ENCODE results near the gene DIAPH2. TPM values are rescaled to one million over a fixed set of nuclear protein-coding genes. Genes with fewer than 3 reads are reported as not detected.

The DIAPH2 gene
- total and polyA plus RNA-seq, 4 donors: 3.0 to 19.7 (median 11.3) TPM

DNA sequence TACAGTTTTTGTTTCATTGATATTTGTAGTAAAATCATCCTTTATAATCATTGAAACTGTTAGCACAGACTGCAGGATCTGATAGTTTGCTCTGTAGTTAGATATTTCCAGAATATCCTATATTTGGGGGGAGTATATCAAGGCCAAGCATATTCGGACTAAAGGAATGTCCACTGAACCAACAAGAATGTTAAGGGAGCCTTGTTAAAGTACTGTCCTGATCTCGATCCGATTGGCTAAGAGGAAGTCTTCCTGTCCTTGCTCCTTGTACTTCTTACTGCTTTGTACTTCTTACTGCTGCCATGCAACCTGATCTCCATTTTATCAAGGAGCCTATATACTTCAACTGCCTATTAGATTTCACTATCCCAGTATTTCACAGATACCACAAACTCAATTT lies 648.3 kb downstream of the DIAPH2 start:
- Histone ChIP-seq H3K27me3 (ENCODE audit: control insufficient read depth, insufficient read depth, low read length) (no peaks in the 10 kb centered on the region), H3K4me3 (ENCODE audit: low read depth, low read length) (no peak overlapping the region), H3K27ac (ENCODE audit: low read depth, low read length) (no peak overlapping the region), H3K36me3 (ENCODE audit: control insufficient read depth, insufficient read depth, low read length) (no peaks in the 10 kb centered on the region), H3K4me1 (ENCODE audit: control insufficient read depth, insufficient read depth, low read length) (no peaks in the 10 kb centered on the region), H3K9me3 (ENCODE audit: control insufficient read depth, insufficient read depth, low read length) (no peaks in the 10 kb centered on the region)
- WGBS (ENCODE audit: insufficient coverage): 100% methylated on average over 3 of the region's 3 CpGs
- no peak for DNase-seq (ENCODE audit: low read depth in 4 of 6, low spot score in 6 of 6)

GRCh38 chrX:97334850-97335249 lies 650.2 kb downstream of the DIAPH2 start:
- DNase-seq (ENCODE audit: low read depth in 4 of 6, low spot score in 6 of 6): no peak
- no peaks in the 10 kb centered on the region for H3K4me1 ChIP-seq (ENCODE audit: control insufficient read depth, insufficient read depth, low read length)
- no peaks in the 10 kb centered on the region for H3K9me3 ChIP-seq (ENCODE audit: control insufficient read depth, insufficient read depth, low read length)
- no CpG with 5 or more reads among the region's 9 CpGs for WGBS (ENCODE audit: insufficient coverage)
- H3K4me3 ChIP-seq (ENCODE audit: low read depth, low read length): no peak overlapping the region
- H3K27me3 ChIP-seq (ENCODE audit: control insufficient read depth, insufficient read depth, low read length): peaks cover 2% of the 10 kb centered on the region
- no peaks in the 10 kb centered on the region for H3K36me3 ChIP-seq (ENCODE audit: control insufficient read depth, insufficient read depth, low read length)
- no peak overlapping the region for H3K27ac ChIP-seq (ENCODE audit: low read depth, low read length)

DNA sequence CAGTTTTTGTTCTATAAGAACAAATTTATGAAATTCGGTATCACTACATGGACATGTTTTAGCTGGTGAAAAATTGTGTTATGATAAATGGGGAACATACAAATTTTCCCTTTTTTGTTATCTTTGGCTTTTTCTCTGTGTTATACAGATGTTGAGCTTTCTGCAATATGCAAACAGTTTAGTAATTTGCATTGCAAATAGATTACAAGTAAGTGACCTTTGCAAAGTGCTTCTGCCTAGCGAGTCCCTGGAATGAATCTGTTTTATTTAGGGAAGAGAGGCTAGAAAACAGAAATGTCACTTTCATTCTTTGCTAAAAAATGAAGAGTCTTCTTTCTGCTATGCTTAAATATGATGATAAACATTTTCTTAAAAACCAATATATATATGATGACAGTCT lies 660.1 kb downstream of the DIAPH2 start:
- no peak overlapping the region for H3K4me3 ChIP-seq (ENCODE audit: low read depth, low read length)
- H3K27me3 ChIP-seq (ENCODE audit: control insufficient read depth, insufficient read depth, low read length): peaks cover 8% of the 10 kb centered on the region
- H3K9me3 ChIP-seq (ENCODE audit: control insufficient read depth, insufficient read depth, low read length): no peaks in the 10 kb centered on the region
- no peaks in the 10 kb centered on the region for H3K4me1 ChIP-seq (ENCODE audit: control insufficient read depth, insufficient read depth, low read length)
- no peak for DNase-seq (ENCODE audit: low read depth in 4 of 6, low spot score in 6 of 6)
- no peaks in the 10 kb centered on the region for H3K36me3 ChIP-seq (ENCODE audit: control insufficient read depth, insufficient read depth, low read length)
- WGBS (ENCODE audit: insufficient coverage): no CpG with 5 or more reads among the region's 2 CpGs
- H3K27ac ChIP-seq (ENCODE audit: low read depth, low read length): no peak overlapping the region

- peak in 2 of 6 donors; percentile 4 to 7 for DNase-seq (ENCODE audit: low read depth in 4 of 6, low spot score in 6 of 6)
- Histone ChIP-seq H3K36me3 (ENCODE audit: control insufficient read depth, insufficient read depth, low read length) (no peaks in the 10 kb centered on the region), H3K9me3 (ENCODE audit: control insufficient read depth, insufficient read depth, low read length) (no peaks in the 10 kb centered on the region), H3K27me3 (ENCODE audit: control insufficient read depth, insufficient read depth, low read length) (peaks cover 7% of the 10 kb centered on the region), H3K4me3 (ENCODE audit: low read depth, low read length) (no peak overlapping the region), H3K4me1 (ENCODE audit: control insufficient read depth, insufficient read depth, low read length) (no peaks in the 10 kb centered on the region), H3K27ac (ENCODE audit: low read depth, low read length) (no peak overlapping the region)
- no CpG with 5 or more reads among the region's 2 CpGs for WGBS (ENCODE audit: insufficient coverage)
Observed at GRCh38 chrX:97358941-97359340, 674.3 kb downstream of the DIAPH2 start.

DNA sequence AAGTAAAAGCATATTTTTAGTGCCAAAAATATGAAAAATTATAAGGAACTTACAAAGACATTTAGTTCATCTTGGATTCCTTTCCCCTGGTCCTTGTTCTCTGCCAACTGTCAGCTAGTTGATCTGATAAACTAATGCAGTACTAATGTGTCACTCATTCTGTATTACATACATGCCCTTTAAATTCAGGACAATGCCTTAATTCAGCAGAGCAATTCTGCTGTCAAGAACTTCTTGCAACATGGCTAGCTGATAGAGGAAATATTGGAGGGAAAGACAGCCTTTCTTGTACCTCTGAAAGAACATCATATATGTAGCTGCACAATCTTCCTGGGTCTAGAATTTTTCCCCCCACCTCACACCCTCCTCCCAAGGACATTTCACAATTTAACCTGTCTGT lies 679.2 kb downstream of the DIAPH2 start:
- Histone ChIP-seq H3K4me1 (ENCODE audit: control insufficient read depth, insufficient read depth, low read length) (no peaks in the 10 kb centered on the region), H3K4me3 (ENCODE audit: low read depth, low read length) (no peak overlapping the region), H3K27ac (ENCODE audit: low read depth, low read length) (no peak overlapping the region), H3K9me3 (ENCODE audit: control insufficient read depth, insufficient read depth, low read length) (no peaks in the 10 kb centered on the region), H3K27me3 (ENCODE audit: control insufficient read depth, insufficient read depth, low read length) (peaks cover 3% of the 10 kb centered on the region), H3K36me3 (ENCODE audit: control insufficient read depth, insufficient read depth, low read length) (no peaks in the 10 kb centered on the region)
- DNase-seq (ENCODE audit: low read depth in 4 of 6, low spot score in 6 of 6): no peak

DNA sequence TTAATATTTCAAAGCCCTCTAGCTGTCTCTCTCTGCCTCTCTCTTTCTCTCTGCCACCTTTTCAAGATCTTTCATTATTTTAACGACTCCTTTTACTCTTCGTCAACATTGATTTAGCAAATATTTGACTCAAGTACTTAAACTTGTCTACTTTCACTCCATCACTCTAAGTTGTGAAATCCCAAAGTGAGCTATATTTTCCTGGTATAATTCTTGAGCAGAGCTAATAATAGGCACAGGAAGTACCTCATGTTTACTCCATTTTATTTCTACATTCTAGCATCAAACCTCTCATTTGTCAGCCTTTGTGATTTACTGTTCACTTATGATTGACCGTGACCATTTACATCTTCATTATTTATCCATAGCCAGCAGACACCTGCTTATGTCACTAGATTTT lies 681.6 kb downstream of the DIAPH2 start:
- 80% methylated on average over 1 of the region's 3 CpGs for WGBS (ENCODE audit: insufficient coverage)
- no peaks in the 10 kb centered on the region for H3K36me3 ChIP-seq (ENCODE audit: control insufficient read depth, insufficient read depth, low read length)
- no peak for DNase-seq (ENCODE audit: low read depth in 4 of 6, low spot score in 6 of 6)

DNA sequence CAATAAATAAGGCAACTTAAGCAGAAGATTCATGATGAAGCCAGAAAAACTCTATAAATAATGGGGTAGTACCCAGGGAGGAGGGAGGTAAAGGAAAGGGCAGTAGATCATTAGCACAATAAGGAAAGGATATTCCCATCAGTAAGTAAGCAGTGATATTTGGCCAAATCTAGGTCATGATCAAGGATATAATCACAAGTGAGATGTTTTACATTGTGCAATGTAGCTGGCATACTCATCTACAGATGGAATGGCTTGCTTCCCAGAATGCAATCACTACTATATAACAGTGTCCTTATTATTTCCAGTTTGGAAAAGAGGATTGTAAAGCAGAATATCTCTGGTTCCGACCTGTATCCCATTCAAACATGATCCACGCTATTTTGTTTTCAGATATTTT lies 682.5 kb downstream of the DIAPH2 start:
- Histone ChIP-seq H3K4me3 (ENCODE audit: low read depth, low read length) (no peak overlapping the region), H3K27ac (ENCODE audit: low read depth, low read length) (no peak overlapping the region), H3K36me3 (ENCODE audit: control insufficient read depth, insufficient read depth, low read length) (no peaks in the 10 kb centered on the region), H3K9me3 (ENCODE audit: control insufficient read depth, insufficient read depth, low read length) (peaks cover 1% of the 10 kb centered on the region), H3K4me1 (ENCODE audit: control insufficient read depth, insufficient read depth, low read length) (no peaks in the 10 kb centered on the region), H3K27me3 (ENCODE audit: control insufficient read depth, insufficient read depth, low read length) (peaks cover 5% of the 10 kb centered on the region)
- DNase-seq (ENCODE audit: low read depth in 4 of 6, low spot score in 6 of 6): peak in 1 of 6 donors; percentile 25
- no CpG with 5 or more reads among the region's 2 CpGs for WGBS (ENCODE audit: insufficient coverage)

More for the DNA sequence above, 681.6 kb downstream of the DIAPH2 start:
- no peak overlapping the region for H3K27ac ChIP-seq (ENCODE audit: low read depth, low read length)
- H3K27me3 ChIP-seq (ENCODE audit: control insufficient read depth, insufficient read depth, low read length): peaks cover 3% of the 10 kb centered on the region
- no peaks in the 10 kb centered on the region for H3K4me1 ChIP-seq (ENCODE audit: control insufficient read depth, insufficient read depth, low read length)
- peaks cover 1% of the 10 kb centered on the region for H3K9me3 ChIP-seq (ENCODE audit: control insufficient read depth, insufficient read depth, low read length)
- H3K4me3 ChIP-seq (ENCODE audit: low read depth, low read length): no peak overlapping the region

DNA sequence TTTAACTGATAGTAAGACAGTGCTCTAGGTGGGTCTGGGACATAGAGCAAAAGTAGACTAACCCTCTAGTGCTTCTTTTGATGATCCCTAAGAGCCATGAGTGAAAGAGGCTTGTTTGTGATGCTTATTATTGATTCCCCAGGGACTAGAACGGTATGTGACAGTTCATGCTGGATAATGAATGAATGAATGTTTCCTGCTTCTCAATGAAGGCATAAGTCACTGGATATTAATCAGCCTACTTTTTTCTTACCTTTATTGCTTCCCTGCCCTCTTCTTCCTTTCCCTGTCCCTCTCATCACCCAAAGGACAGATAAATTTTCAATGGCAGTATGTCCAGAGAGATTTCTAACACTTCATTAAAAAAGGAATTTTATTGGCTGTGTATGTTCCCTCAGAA lies 685.3 kb downstream of the DIAPH2 start:
- WGBS (ENCODE audit: insufficient coverage): no CpG with 5 or more reads among the region's 1 CpG
- Histone ChIP-seq H3K36me3 (ENCODE audit: control insufficient read depth, insufficient read depth, low read length) (no peaks in the 10 kb centered on the region), H3K27me3 (ENCODE audit: control insufficient read depth, insufficient read depth, low read length) (peaks cover 5% of the 10 kb centered on the region), H3K4me3 (ENCODE audit: low read depth, low read length) (no peak overlapping the region), H3K4me1 (ENCODE audit: control insufficient read depth, insufficient read depth, low read length) (no peaks in the 10 kb centered on the region), H3K27ac (ENCODE audit: low read depth, low read length) (no peak overlapping the region), H3K9me3 (ENCODE audit: control insufficient read depth, insufficient read depth, low read length) (peaks cover 1% of the 10 kb centered on the region)
- DNase-seq (ENCODE audit: low read depth in 4 of 6, low spot score in 6 of 6): no peak

- Histone ChIP-seq H3K36me3 (ENCODE audit: control insufficient read depth, insufficient read depth, low read length) (no peaks in the 10 kb centered on the region), H3K9me3 (ENCODE audit: control insufficient read depth, insufficient read depth, low read length) (peaks cover 1% of the 10 kb centered on the region), H3K4me3 (ENCODE audit: low read depth, low read length) (no peak overlapping the region), H3K27me3 (ENCODE audit: control insufficient read depth, insufficient read depth, low read length) (peaks cover 5% of the 10 kb centered on the region), H3K27ac (ENCODE audit: low read depth, low read length) (no peak overlapping the region), H3K4me1 (ENCODE audit: control insufficient read depth, insufficient read depth, low read length) (no peaks in the 10 kb centered on the region)
- 44% methylated on average over 1 of the region's 6 CpGs for WGBS (ENCODE audit: insufficient coverage)
- DNase-seq (ENCODE audit: low read depth in 4 of 6, low spot score in 6 of 6): peak in 1 of 6 donors; percentile 35
Observed at GRCh38 chrX:97372001-97372766, 687.5 kb downstream of the DIAPH2 start.

DNA sequence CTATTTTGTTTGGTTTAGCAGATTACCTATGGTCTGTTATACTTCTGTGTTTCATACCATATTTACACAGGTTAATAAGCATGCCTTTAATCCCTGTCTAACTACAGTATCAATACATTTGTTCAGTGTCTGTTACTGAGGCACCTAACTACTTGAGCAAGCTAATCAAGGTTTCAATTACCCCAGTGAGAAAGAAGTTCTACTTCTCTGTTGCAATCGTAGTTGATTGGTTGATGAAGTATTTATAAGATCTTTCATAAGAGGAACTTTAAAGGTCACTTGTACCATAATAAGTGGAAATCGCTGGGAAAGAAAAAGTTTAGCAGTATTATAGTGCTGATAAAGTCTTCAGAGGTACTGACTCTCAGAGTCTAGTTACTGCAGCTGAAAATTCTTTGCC lies 689.6 kb downstream of the DIAPH2 start:
- DNase-seq (ENCODE audit: low read depth in 4 of 6, low spot score in 6 of 6): no peak
- no peak overlapping the region for H3K4me3 ChIP-seq (ENCODE audit: low read depth, low read length)
- H3K9me3 ChIP-seq (ENCODE audit: control insufficient read depth, insufficient read depth, low read length): peaks cover 1% of the 10 kb centered on the region
- peaks cover 5% of the 10 kb centered on the region for H3K27me3 ChIP-seq (ENCODE audit: control insufficient read depth, insufficient read depth, low read length)
- no peaks in the 10 kb centered on the region for H3K36me3 ChIP-seq (ENCODE audit: control insufficient read depth, insufficient read depth, low read length)
- no peak overlapping the region for H3K27ac ChIP-seq (ENCODE audit: low read depth, low read length)
- no peaks in the 10 kb centered on the region for H3K4me1 ChIP-seq (ENCODE audit: control insufficient read depth, insufficient read depth, low read length)
- 100% methylated on average over 1 of the region's 2 CpGs for WGBS (ENCODE audit: insufficient coverage)

Measured in spinal cord (tissue), 10 donors.